CD14-positive monocyte (primary cell): Measurements from ENCODE around the gene ITGA6. TPM values are rescaled to one million over a fixed set of nuclear protein-coding genes. Genes with fewer than 3 reads are reported as not detected.

Experiments used
- DNase-seq, 3 donors: peaks; one replicate each; pipeline ENCODE4 v3.0.0-alpha.2; 2011 to 2022
- H2AFZ ChIP-seq: 2 replicates; pipeline ENCODE4 v1.6.0; 2012; ENCODE audit warnings: mild to moderate bottlenecking, low read depth, low read length, inconsistent platforms; ENCODE audit not compliant: insufficient read depth, poor library complexity, severe bottlenecking
- H3K27ac ChIP-seq, 2 donors: 1 replicate in 1 of 2; 2 replicates in 1 of 2; pipeline ENCODE4 v1.5.1; 2012 to 2013; ENCODE audit warnings: low read length in 2 of 2, control low read depth in 1 of 2, inconsistent platforms in 1 of 2, low read depth in 1 of 2, mild to moderate bottlenecking in 1 of 2
- H3K27me3 ChIP-seq, 2 donors: one replicate each; pipeline versions ENCODE4 v1.6.0 to v1.6.1; 2011 to 2013; ENCODE audit warnings: low read length in 2 of 2; ENCODE audit not compliant: control insufficient read depth in 2 of 2, insufficient read depth in 2 of 2
- H3K36me3 ChIP-seq, 2 donors: replicated peaks in 1 of 2; 1 replicate in 1 of 2; 2 replicates in 1 of 2; pipeline versions ENCODE4 v1.5.1 to v1.6.1; 2012 to 2013; ENCODE audit warnings: low read length in 2 of 2, control low read depth in 1 of 2, inconsistent platforms in 1 of 2, mild to moderate bottlenecking in 1 of 2; ENCODE audit not compliant: insufficient read depth in 2 of 2, control insufficient read depth in 1 of 2
- H3K4me1 ChIP-seq, 2 donors: 1 replicate in 1 of 2; 2 replicates in 1 of 2; pipeline versions ENCODE4 v1.5.1 to v1.6.1; 2012 to 2013; ENCODE audit warnings: low read length in 2 of 2, control low read depth in 1 of 2, inconsistent platforms in 1 of 2, mild to moderate bottlenecking in 1 of 2, moderate library complexity in 1 of 2; ENCODE audit not compliant: insufficient read depth in 2 of 2, control insufficient read depth in 1 of 2
- H3K4me2 ChIP-seq: replicated peaks from 2 replicates; pipeline ENCODE3; 2012; ENCODE audit warnings: low read length, moderate library complexity, mild to moderate bottlenecking; ENCODE audit not compliant: poor library complexity, severe bottlenecking; ENCODE audit errors: extremely low read depth
- H3K4me3 ChIP-seq, 3 experiments: fragments of 200-600 bp in 1 of 3; sonication (generic) in 1 of 3; replicated peaks in 1 of 3; 1 replicate in 2 of 3; 2 replicates in 1 of 3; pipeline ENCODE4 v1.5.1; 2011 to 2013; ENCODE audit warnings: low read length in 3 of 3, mild to moderate bottlenecking in 3 of 3, control low read depth in 2 of 3, low read depth in 2 of 3, inconsistent platforms in 1 of 3, moderate library complexity in 1 of 3
- H3K79me2 ChIP-seq: 2 replicates; pipeline ENCODE4 v1.6.0; 2012; ENCODE audit warnings: mild to moderate bottlenecking, control low read depth, inconsistent platforms, low read length, moderate library complexity; ENCODE audit not compliant: insufficient read depth
- H3K9ac ChIP-seq: 2 replicates; pipeline ENCODE4 v1.6.0; 2017; ENCODE audit warnings: low read length, mild to moderate bottlenecking; ENCODE audit not compliant: insufficient read depth, poor library complexity, severe bottlenecking
- H3K9me3 ChIP-seq, 2 donors: replicated peaks in 1 of 2; 1 replicate in 1 of 2; 2 replicates in 1 of 2; pipeline versions ENCODE4 v1.5.1 to v1.6.1; 2012 to 2013; ENCODE audit warnings: low read length in 2 of 2, control low read depth in 1 of 2; ENCODE audit not compliant: control insufficient read depth in 1 of 2, insufficient read depth in 1 of 2
- H4K20me1 ChIP-seq: 2 replicates; pipeline ENCODE4 v1.6.0; 2012; ENCODE audit warnings: mild to moderate bottlenecking, low read length, control low read depth, moderate library complexity; ENCODE audit not compliant: insufficient read depth
- H3K27ac Mint-ChIP-seq, 7 donors: one replicate each; pipeline ENCODE4 v1.8.0; 2020; ENCODE audit warnings: mild to moderate bottlenecking in 7 of 7, mixed read lengths in 7 of 7, moderate library complexity in 6 of 7, inconsistent platforms in 2 of 7
- H3K27me3 Mint-ChIP-seq, 3 donors: one replicate each; pipeline ENCODE4 v1.8.0; 2021 to 2022; ENCODE audit warnings: low read depth in 3 of 3, mild to moderate bottlenecking in 3 of 3, mixed read lengths in 3 of 3, moderate library complexity in 3 of 3, inconsistent platforms in 1 of 3
- H3K36me3 Mint-ChIP-seq, 2 donors: one replicate each; pipeline ENCODE4 v1.8.0; 2020; ENCODE audit warnings: mixed read lengths in 2 of 2, inconsistent platforms in 1 of 2, mild to moderate bottlenecking in 1 of 2
- H3K4me1 Mint-ChIP-seq: one replicate; pipeline ENCODE4 v1.8.0; 2020; ENCODE audit warnings: mild to moderate bottlenecking, mixed read lengths
- H3K4me3 Mint-ChIP-seq, 2 donors: one replicate each; pipeline ENCODE4 v1.8.0; 2020; ENCODE audit warnings: mild to moderate bottlenecking in 2 of 2, mixed read lengths in 2 of 2, moderate library complexity in 1 of 2
- H3K9me3 Mint-ChIP-seq, 7 donors: one replicate each; pipeline ENCODE4 v1.8.0; 2020 to 2022; ENCODE audit warnings: mixed read lengths in 7 of 7, mild to moderate bottlenecking in 6 of 7, moderate library complexity in 6 of 7, inconsistent platforms in 2 of 7
- WGBS: methylation state at CpG from one replicate; pipeline ENCODE4 v1.1.5; 2013; ENCODE audit warnings: missing lambda C conversion rate; ENCODE audit not compliant: insufficient coverage; 5-methylcytosine and 5-hydroxymethylcytosine counted together
- intact Hi-C, 2 donors: fragments of 100-400 bp; cut with micrococcal nuclease; formaldehyde crosslinking; loops; one replicate each; pipeline versions ENCODE4 v1.15.0 to v1.15.1; 2023
- polyA plus RNA-seq, 3 donors: library from polyadenylated mRNA; depleted of rRNA in 1 of 3; unstranded in 2 of 3; stranded (reverse) in 1 of 3; fragments of 300-500 nt in 2 of 3; fragments of >200 nt in 1 of 3; fragmentation: Illumina TruSeq in 2 of 3; gene quantifications; 1 replicate in 2 of 3; 2 replicates in 1 of 3; pipeline ENCODE4 v1.2.3, GENCODE V29; 2012 to 2021
- TF ChIP-seq, protein P1 (sequence below): fragments of 200-600 bp; IDR thresholded peaks from one replicate; pipeline ENCODE4 v1.8.0; 2022; ENCODE audit warnings: antibody characterized with exemption, mild to moderate bottlenecking

ITGA6 gene
- polyA plus RNA-seq, 3 donors, result 0.01 to 0.36 (median 0.20) TPM

GRCh38 chr2:172405673-172406072, 21.7 kb upstream of the ITGA6 start:
- no peak overlapping the region for H2AFZ ChIP-seq
- H3K9ac ChIP-seq, result no peak overlapping the region
- H3K36me3 ChIP-seq, result no peaks in the 10 kb centered on the region
- peaks cover 0 to 2% (median 2%) of the 10 kb centered on the region in 3 donors for H3K27me3 Mint-ChIP-seq
- WGBS, result no CpG with 5 or more reads among the region's 4 CpGs
- H3K27ac Mint-ChIP-seq, result no peak overlapping the region
- no peaks in the 10 kb centered on the region for H3K36me3 Mint-ChIP-seq
- DNase-seq, result no peak
- H4K20me1 ChIP-seq, result no peaks in the 10 kb centered on the region
- H3K4me1 ChIP-seq, result no peaks in the 10 kb centered on the region
- H3K27ac ChIP-seq, result no peak overlapping the region
- intact Hi-C loops, result no loop called here
- no peak overlapping the region for H3K4me3 Mint-ChIP-seq
- H3K9me3 Mint-ChIP-seq, result no peaks in the 10 kb centered on the region
- no peak overlapping the region for H3K4me3 ChIP-seq
- H3K4me1 Mint-ChIP-seq, result no peaks in the 10 kb centered on the region
- no peaks in the 10 kb centered on the region for H3K9me3 ChIP-seq
- no peak overlapping the region for H3K4me2 ChIP-seq
- H3K27me3 ChIP-seq, result no peaks in the 10 kb centered on the region
- no peaks in the 10 kb centered on the region for H3K79me2 ChIP-seq
- TF ChIP-seq, protein P1, sequence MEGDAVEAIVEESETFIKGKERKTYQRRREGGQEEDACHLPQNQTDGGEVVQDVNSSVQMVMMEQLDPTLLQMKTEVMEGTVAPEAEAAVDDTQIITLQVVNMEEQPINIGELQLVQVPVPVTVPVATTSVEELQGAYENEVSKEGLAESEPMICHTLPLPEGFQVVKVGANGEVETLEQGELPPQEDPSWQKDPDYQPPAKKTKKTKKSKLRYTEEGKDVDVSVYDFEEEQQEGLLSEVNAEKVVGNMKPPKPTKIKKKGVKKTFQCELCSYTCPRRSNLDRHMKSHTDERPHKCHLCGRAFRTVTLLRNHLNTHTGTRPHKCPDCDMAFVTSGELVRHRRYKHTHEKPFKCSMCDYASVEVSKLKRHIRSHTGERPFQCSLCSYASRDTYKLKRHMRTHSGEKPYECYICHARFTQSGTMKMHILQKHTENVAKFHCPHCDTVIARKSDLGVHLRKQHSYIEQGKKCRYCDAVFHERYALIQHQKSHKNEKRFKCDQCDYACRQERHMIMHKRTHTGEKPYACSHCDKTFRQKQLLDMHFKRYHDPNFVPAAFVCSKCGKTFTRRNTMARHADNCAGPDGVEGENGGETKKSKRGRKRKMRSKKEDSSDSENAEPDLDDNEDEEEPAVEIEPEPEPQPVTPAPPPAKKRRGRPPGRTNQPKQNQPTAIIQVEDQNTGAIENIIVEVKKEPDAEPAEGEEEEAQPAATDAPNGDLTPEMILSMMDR, result no peak

- H3K9ac ChIP-seq, result no peak overlapping the region
- intact Hi-C loops, result no loop called here
- H3K27ac Mint-ChIP-seq, result no peak overlapping the region
- no peak for DNase-seq
- WGBS, result 93% methylated on average over 3 of the region's 4 CpGs
- peaks cover 2 to 5% (median 3%) of the 10 kb centered on the region in 3 donors for H3K27me3 Mint-ChIP-seq
- H3K79me2 ChIP-seq, result no peaks in the 10 kb centered on the region
- TF ChIP-seq, protein P1, result no peak
- H3K36me3 Mint-ChIP-seq, result no peaks in the 10 kb centered on the region
- no peaks in the 10 kb centered on the region for H3K9me3 Mint-ChIP-seq
- H3K27ac ChIP-seq, result no peak overlapping the region
- H3K27me3 ChIP-seq, result no peaks in the 10 kb centered on the region
- no peaks in the 10 kb centered on the region for H3K4me1 Mint-ChIP-seq
- no peak overlapping the region for H3K4me3 ChIP-seq
- H3K9me3 ChIP-seq, result no peaks in the 10 kb centered on the region
- no peaks in the 10 kb centered on the region for H4K20me1 ChIP-seq
- no peaks in the 10 kb centered on the region for H3K36me3 ChIP-seq
- no peak overlapping the region for H3K4me2 ChIP-seq
- no peaks in the 10 kb centered on the region for H3K4me1 ChIP-seq
- no peak overlapping the region for H2AFZ ChIP-seq
- no peak overlapping the region for H3K4me3 Mint-ChIP-seq
Measured at GRCh38 chr2:172408143-172408766, 19.1 kb upstream of the ITGA6 start.
